ENCODE results near the gene PJA2. TPM values are rescaled to one million over a fixed set of nuclear protein-coding genes. Genes with fewer than 3 reads are reported as not detected.

PJA2 gene
- polyA plus RNA-seq, 3 donors: 36.2 to 74.1 (median 49.7) TPM

DNA sequence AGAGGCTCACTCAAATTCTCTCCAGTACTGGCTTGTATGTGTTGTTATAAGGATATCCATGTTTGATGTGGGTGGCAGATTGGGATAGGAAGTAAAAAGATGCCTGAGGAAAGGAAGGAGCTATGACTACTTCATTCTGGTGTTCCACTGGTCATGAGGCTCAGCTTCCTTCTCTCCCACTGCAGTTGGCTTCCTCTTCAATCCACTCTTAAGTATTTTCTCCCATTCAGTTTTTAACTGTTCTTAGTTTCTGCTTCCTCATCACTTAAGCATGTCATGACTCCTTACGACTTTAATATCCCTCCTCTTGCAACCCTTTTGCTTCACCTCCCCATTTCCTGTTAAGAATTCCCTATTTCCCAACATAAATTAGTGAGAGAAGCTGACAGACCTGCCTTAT is 81.1 kb downstream of the PJA2 start:
- H4K20me1 ChIP-seq (ENCODE audit: insufficient read depth, low read length): no peaks in the 10 kb centered on the region
- peaks cover 0 to 11% of the 10 kb centered on the region in 2 donors for H3K4me1 ChIP-seq (ENCODE audit: control insufficient read depth in 1 of 2, insufficient read depth in 2 of 2, low read length in 2 of 2)
- H3K27me3 ChIP-seq (ENCODE audit: control insufficient read depth in 2 of 2, insufficient read depth in 2 of 2, low read length in 2 of 2): no peaks in the 10 kb centered on the region
- no peak for DNase-seq
- H3K36me3 ChIP-seq (replicated peaks in 1 of 2; ENCODE audit: control insufficient read depth in 1 of 2, insufficient read depth in 2 of 2, low read length in 2 of 2): peaks cover 6 to 25% of the 10 kb centered on the region in 2 donors
- peak overlapping the region in 3 of 7 donors; percentile 36 to 48 (median 39) for H3K27ac Mint-ChIP-seq
- H3K27me3 Mint-ChIP-seq (ENCODE audit: low read depth in 3 of 3): no peaks in the 10 kb centered on the region
- H3K9ac ChIP-seq (ENCODE audit: insufficient read depth, low read length, poor library complexity, severe bottlenecking): no peak overlapping the region
- intact Hi-C loops (cut with micrococcal nuclease): no loop called here
- peaks cover 18% of the 10 kb centered on the region for H3K4me1 Mint-ChIP-seq
- no peak overlapping the region for H2AFZ ChIP-seq (ENCODE audit: insufficient read depth, low read depth, low read length, poor library complexity, severe bottlenecking)
- WGBS (ENCODE audit: insufficient coverage): 0% methylated on average over 1 of the region's 1 CpG
- no peaks in the 10 kb centered on the region for H3K79me2 ChIP-seq (ENCODE audit: insufficient read depth, low read length)
- no peak overlapping the region for H3K4me3 Mint-ChIP-seq
- no peaks in the 10 kb centered on the region for H3K9me3 ChIP-seq (replicated peaks in 1 of 2; ENCODE audit: control insufficient read depth in 1 of 2, insufficient read depth in 1 of 2, low read length in 2 of 2)
- H3K4me2 ChIP-seq (replicated peaks; ENCODE audit: extremely low read depth, low read length, poor library complexity, severe bottlenecking): no peak overlapping the region
- peaks cover 0 to 2% (median 0%) of the 10 kb centered on the region in 7 donors for H3K9me3 Mint-ChIP-seq
- no peak overlapping the region for H3K27ac ChIP-seq (ENCODE audit: low read depth in 1 of 2, low read length in 2 of 2)
- H3K4me3 ChIP-seq (replicated peaks in 1 of 3; ENCODE audit: low read depth in 2 of 3, low read length in 3 of 3): no peak overlapping the region
- peaks cover 11 to 16% of the 10 kb centered on the region in 2 donors for H3K36me3 Mint-ChIP-seq
- TF ChIP-seq, protein P1, sequence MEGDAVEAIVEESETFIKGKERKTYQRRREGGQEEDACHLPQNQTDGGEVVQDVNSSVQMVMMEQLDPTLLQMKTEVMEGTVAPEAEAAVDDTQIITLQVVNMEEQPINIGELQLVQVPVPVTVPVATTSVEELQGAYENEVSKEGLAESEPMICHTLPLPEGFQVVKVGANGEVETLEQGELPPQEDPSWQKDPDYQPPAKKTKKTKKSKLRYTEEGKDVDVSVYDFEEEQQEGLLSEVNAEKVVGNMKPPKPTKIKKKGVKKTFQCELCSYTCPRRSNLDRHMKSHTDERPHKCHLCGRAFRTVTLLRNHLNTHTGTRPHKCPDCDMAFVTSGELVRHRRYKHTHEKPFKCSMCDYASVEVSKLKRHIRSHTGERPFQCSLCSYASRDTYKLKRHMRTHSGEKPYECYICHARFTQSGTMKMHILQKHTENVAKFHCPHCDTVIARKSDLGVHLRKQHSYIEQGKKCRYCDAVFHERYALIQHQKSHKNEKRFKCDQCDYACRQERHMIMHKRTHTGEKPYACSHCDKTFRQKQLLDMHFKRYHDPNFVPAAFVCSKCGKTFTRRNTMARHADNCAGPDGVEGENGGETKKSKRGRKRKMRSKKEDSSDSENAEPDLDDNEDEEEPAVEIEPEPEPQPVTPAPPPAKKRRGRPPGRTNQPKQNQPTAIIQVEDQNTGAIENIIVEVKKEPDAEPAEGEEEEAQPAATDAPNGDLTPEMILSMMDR (IDR thresholded peaks at IDR 0.05): no peak

DNA sequence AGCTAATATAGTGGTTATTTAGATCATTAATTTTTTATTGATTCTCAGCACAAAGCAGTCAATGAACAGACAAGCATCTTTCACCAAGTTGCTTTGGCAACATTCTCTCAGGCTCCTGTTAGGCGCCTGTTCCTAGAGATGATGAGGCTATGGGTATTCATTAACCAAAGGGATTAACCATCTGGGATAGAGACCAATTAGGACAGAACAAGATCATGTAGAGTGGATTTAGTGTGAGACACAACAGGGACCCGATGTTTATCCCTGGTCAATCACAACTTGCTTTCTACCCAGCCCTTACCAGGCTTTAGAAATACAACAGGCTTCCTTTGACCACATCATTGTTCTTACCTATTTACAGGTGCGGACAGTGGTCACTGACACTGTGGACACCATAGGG is 82.2 kb downstream of the PJA2 start:
- Mint-ChIP-seq H3K4me3 (no peak overlapping the region), H3K27ac (no peak overlapping the region), H3K9me3 (peaks cover 0 to 2% (median 0%) of the 10 kb centered on the region in 7 donors), H3K4me1 (peaks cover 18% of the 10 kb centered on the region), H3K27me3 (ENCODE audit: low read depth in 3 of 3) (no peaks in the 10 kb centered on the region), H3K36me3 (peaks cover 8 to 12% of the 10 kb centered on the region in 2 donors)
- no peaks in the 10 kb centered on the region for H3K9me3 ChIP-seq (replicated peaks in 1 of 2; ENCODE audit: control insufficient read depth in 1 of 2, insufficient read depth in 1 of 2, low read length in 2 of 2)
- H3K4me2 ChIP-seq (replicated peaks; ENCODE audit: extremely low read depth, low read length, poor library complexity, severe bottlenecking): no peak overlapping the region
- no peaks in the 10 kb centered on the region for H4K20me1 ChIP-seq (ENCODE audit: insufficient read depth, low read length)
- WGBS (ENCODE audit: insufficient coverage): no CpG with 5 or more reads among the region's 3 CpGs
- H3K27me3 ChIP-seq (ENCODE audit: control insufficient read depth in 2 of 2, insufficient read depth in 2 of 2, low read length in 2 of 2): no peaks in the 10 kb centered on the region
- H3K4me3 ChIP-seq (replicated peaks in 1 of 3; ENCODE audit: low read depth in 2 of 3, low read length in 3 of 3): no peak overlapping the region
- no peak for DNase-seq
- intact Hi-C loops (cut with micrococcal nuclease): no loop called here
- H3K4me1 ChIP-seq (ENCODE audit: control insufficient read depth in 1 of 2, insufficient read depth in 2 of 2, low read length in 2 of 2): peaks cover 0 to 11% of the 10 kb centered on the region in 2 donors
- no peaks in the 10 kb centered on the region for H3K79me2 ChIP-seq (ENCODE audit: insufficient read depth, low read length)
- H3K9ac ChIP-seq (ENCODE audit: insufficient read depth, low read length, poor library complexity, severe bottlenecking): no peak overlapping the region
- no peak overlapping the region for H3K27ac ChIP-seq (ENCODE audit: low read depth in 1 of 2, low read length in 2 of 2)
- H2AFZ ChIP-seq (ENCODE audit: insufficient read depth, low read depth, low read length, poor library complexity, severe bottlenecking): no peak overlapping the region
- H3K36me3 ChIP-seq (replicated peaks in 1 of 2; ENCODE audit: control insufficient read depth in 1 of 2, insufficient read depth in 2 of 2, low read length in 2 of 2): peaks cover 0 to 17% of the 10 kb centered on the region in 2 donors
- TF ChIP-seq, protein P1 (IDR thresholded peaks at IDR 0.05): no peak

Measured in CD14-positive monocyte (primary cell).